Glutamatergic neuron (in vitro differentiated cells): ENCODE data around the gene COL6A5. TPM values are rescaled to one million over a fixed set of nuclear protein-coding genes. Genes with fewer than 3 reads are reported as not detected.

Experiments
- DNase-seq: peaks from one replicate; pipeline ENCODE4 v3.0.0; 2022
- H3K27ac Mint-ChIP-seq: one replicate; pipeline ENCODE4 v1.8.0; 2020; ENCODE audit warnings: mild to moderate bottlenecking, mixed read lengths, inconsistent platforms; ENCODE audit not compliant: unreplicated experiment
- H3K27me3 Mint-ChIP-seq: one replicate; pipeline ENCODE4 v1.8.0; 2020; ENCODE audit warnings: mild to moderate bottlenecking, moderate library complexity, mixed read lengths, inconsistent platforms; ENCODE audit not compliant: unreplicated experiment
- H3K36me3 Mint-ChIP-seq: one replicate; pipeline ENCODE4 v1.8.0; 2020; ENCODE audit warnings: mild to moderate bottlenecking, mixed read lengths, inconsistent platforms; ENCODE audit not compliant: unreplicated experiment
- H3K4me1 Mint-ChIP-seq: one replicate; pipeline ENCODE4 v1.8.0; 2020; ENCODE audit warnings: mild to moderate bottlenecking, low read depth, mixed read lengths, inconsistent platforms; ENCODE audit not compliant: unreplicated experiment
- H3K4me3 Mint-ChIP-seq: one replicate; pipeline ENCODE4 v1.8.0; 2020; ENCODE audit warnings: mild to moderate bottlenecking, mixed read lengths, inconsistent platforms; ENCODE audit not compliant: unreplicated experiment
- H3K9me3 Mint-ChIP-seq: one replicate; pipeline ENCODE4 v1.8.0; 2020; ENCODE audit warnings: mild to moderate bottlenecking, moderate library complexity, mixed read lengths, inconsistent platforms; ENCODE audit not compliant: unreplicated experiment
- CTCF ChIP-seq: fragments of 200-600 bp; sonication (generic); IDR thresholded peaks from one replicate; pipeline ENCODE4 v1.5.0; 2021; ENCODE audit not compliant: partially characterized antibody, unreplicated experiment
- total RNA-seq: library from RNA; stranded (reverse); fragmentation: NEBNext Ultra II Directional; extraction: Animal tissue kit (Norgen Biotek cat#: 25700); gene quantifications from one replicate; pipeline ENCODE4 v1.2.1, GENCODE V29; 2021; ENCODE audit not compliant: unreplicated experiment

The COL6A5 gene
- total RNA-seq, 1 donor from 2014 or later = not detected

GRCh38 chr3:130468311-130468710 lies 122.8 kb downstream of the COL6A5 start:
- H3K36me3 Mint-ChIP-seq = no peaks in the 10 kb centered on the region
- DNase-seq = no peak
- H3K27me3 Mint-ChIP-seq = no peaks in the 10 kb centered on the region
- H3K4me3 Mint-ChIP-seq = no peak overlapping the region
- H3K4me1 Mint-ChIP-seq = no peaks in the 10 kb centered on the region
- H3K27ac Mint-ChIP-seq = no peak overlapping the region
- H3K9me3 Mint-ChIP-seq = no peaks in the 10 kb centered on the region
- no peak for TF ChIP-seq CTCF

- Mint-ChIP-seq H3K4me3 (no peak overlapping the region), H3K27ac (no peak overlapping the region), H3K4me1 (no peaks in the 10 kb centered on the region), H3K36me3 (no peaks in the 10 kb centered on the region), H3K9me3 (no peaks in the 10 kb centered on the region), H3K27me3 (no peaks in the 10 kb centered on the region)
- TF ChIP-seq CTCF = no peak
- DNase-seq = no peak
Observed at GRCh38 chr3:130470126-130470525, 124.7 kb downstream of the COL6A5 start.

GRCh38 chr3:130473416-130473815 lies 127.9 kb downstream of the COL6A5 start:
- no peak for DNase-seq
- Mint-ChIP-seq H3K9me3 (no peaks in the 10 kb centered on the region), H3K27me3 (no peaks in the 10 kb centered on the region), H3K36me3 (no peaks in the 10 kb centered on the region), H3K27ac (no peak overlapping the region), H3K4me3 (no peak overlapping the region), H3K4me1 (no peaks in the 10 kb centered on the region)
- TF ChIP-seq CTCF = no peak

- no peak overlapping the region for H3K4me3 Mint-ChIP-seq
- no peak overlapping the region for H3K27ac Mint-ChIP-seq
- no peak for DNase-seq
- no peaks in the 10 kb centered on the region for H3K27me3 Mint-ChIP-seq
- no peaks in the 10 kb centered on the region for H3K36me3 Mint-ChIP-seq
- H3K4me1 Mint-ChIP-seq = no peaks in the 10 kb centered on the region
- TF ChIP-seq CTCF = peak; percentile 27
- no peaks in the 10 kb centered on the region for H3K9me3 Mint-ChIP-seq
Observed at GRCh38 chr3:130480736-130481135, 135.3 kb downstream of the COL6A5 start.

GRCh38 chr3:130488288-130488687 lies 142.8 kb downstream of the COL6A5 start:
- no peak overlapping the region for H3K4me3 Mint-ChIP-seq
- no peaks in the 10 kb centered on the region for H3K4me1 Mint-ChIP-seq
- H3K9me3 Mint-ChIP-seq = no peaks in the 10 kb centered on the region
- no peak for TF ChIP-seq CTCF
- no peak for DNase-seq
- no peaks in the 10 kb centered on the region for H3K27me3 Mint-ChIP-seq
- no peak overlapping the region for H3K27ac Mint-ChIP-seq
- H3K36me3 Mint-ChIP-seq = no peaks in the 10 kb centered on the region
